PC-9 (cell line): Measurements from ENCODE around the gene RNF187.

Experiments used
- CTCF ChIP-seq: fragments of 200-600 bp; sonication (generic); conservative IDR thresholded peaks from 2 replicates; pipeline ENCODE4 v1.6.1; 2017; ENCODE audit warnings: mixed run types, antibody characterized with exemption, mild to moderate bottlenecking, moderate library complexity
- EZH2 ChIP-seq: fragments of 200-600 bp; sonication (generic); IDR thresholded peaks from 2 replicates; pipeline ENCODE4 v1.8.0; 2017; ENCODE audit warnings: antibody characterized with exemption, low read depth

DNA sequence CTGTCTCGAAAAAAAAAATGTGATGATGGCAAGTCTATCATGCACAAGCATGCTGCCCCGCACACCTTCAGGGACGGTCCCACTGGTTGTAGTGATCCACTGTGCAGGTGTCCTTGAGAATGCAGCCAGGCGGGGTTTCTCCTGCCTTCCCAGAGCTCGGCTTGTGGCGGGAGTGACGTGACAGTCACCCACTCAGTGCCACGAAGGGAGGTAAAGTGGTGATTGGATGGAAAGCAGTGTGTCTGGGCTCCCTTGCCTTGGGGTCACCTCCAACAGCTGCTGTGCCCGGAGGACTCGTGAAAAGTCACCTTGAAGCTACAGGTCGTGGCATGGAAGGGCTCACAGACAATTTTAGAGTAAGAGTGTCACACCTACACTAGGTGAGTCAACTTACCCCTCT is 37.0 kb upstream of the RNF187 start:
- no peak for TF ChIP-seq CTCF
- no peak for TF ChIP-seq EZH2
